Epithelial cell of prostate (primary cell): ENCODE data around the gene CCZ1B.
"Not testable (repeated sequence)": the region's sequence is repeated elsewhere in the genome, so short reads cannot be mapped to it uniquely, and the experiment has no call there.

Experiments used
- DNase-seq: peaks from one replicate; pipeline ENCODE4 v3.0.0-alpha.2; 2011; ENCODE audit warnings: low read depth, low spot score
- H3K27ac ChIP-seq: fragments of 450-650 bp; 2 replicates; pipeline ENCODE4 v1.5.1; 2017; ENCODE audit warnings: mild to moderate bottlenecking

The CCZ1B gene

GRCh38 chr7:6826151-6826550, at the start of gene CCZ1B:
Gene CCZ1B, minus strand, starts transcription at chr7:6826275. Its CDS starts 78 bp downstream, at chr7:6826197.
- not testable (repeated sequence) for DNase-seq, H3K27ac ChIP-seq

GRCh38 chr7:6875022-6875421, 48.9 kb upstream of the CCZ1B start:
- not testable (repeated sequence) for DNase-seq, H3K27ac ChIP-seq

GRCh38 chr7:6872246-6872945, 46.3 kb upstream of the CCZ1B start:
- DNase-seq = not testable (repeated sequence)

GRCh38 chr7:6871421-6872144, 45.5 kb upstream of the CCZ1B start:
- H3K27ac ChIP-seq = not testable (repeated sequence)
- peak; percentile 20 for DNase-seq

More at GRCh38 chr7:6872246-6872945, 46.3 kb upstream of the CCZ1B start:
- not testable (repeated sequence) for H3K27ac ChIP-seq

- DNase-seq, H3K27ac ChIP-seq: not testable (repeated sequence)
These were observed 38.7 kb upstream of the CCZ1B start for GRCh38 chr7:6864751-6865150.

DNA sequence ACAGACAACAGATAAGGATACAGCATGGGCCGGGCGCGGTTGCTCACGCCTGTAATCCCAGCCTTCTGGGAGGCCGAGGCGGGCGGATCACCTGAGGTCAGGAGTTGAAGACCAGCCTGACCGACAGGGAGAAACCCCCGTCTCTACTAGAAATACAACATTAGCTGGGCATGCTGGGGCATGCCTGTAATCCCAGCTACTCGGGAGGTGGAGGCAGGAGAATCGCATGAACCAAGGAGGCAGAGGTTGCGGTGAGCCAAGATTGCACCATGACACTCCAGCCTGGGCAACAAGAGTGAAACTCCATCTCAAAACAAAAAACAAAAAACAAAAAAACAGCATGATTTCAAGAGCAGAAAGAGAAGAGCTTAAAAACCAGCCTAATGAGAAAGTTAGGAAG, 38.1 kb upstream of the CCZ1B start:
- DNase-seq, H3K27ac ChIP-seq: not testable (repeated sequence)

DNA sequence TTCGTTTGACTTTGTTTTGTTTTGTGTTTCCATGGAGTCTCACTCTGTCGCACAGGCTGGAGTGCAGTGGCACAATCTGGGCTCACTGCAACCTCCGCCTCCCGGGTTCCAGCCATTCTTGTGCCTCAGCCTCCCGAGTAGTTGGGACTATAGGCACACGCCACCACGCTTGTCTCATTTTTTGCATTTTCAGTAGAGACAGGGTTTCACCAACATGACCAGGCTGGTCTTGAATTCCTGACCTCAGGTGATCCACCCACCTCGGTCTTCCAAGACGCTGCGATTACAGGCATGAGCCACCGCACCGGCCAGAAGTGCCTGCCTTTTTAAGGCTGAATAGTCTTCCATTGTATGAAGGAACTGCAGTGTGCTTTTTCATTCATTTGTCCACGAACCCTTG, 36.8 kb upstream of the CCZ1B start:
- H3K27ac ChIP-seq, DNase-seq: not testable (repeated sequence)

- H3K27ac ChIP-seq, DNase-seq: not testable (repeated sequence)
These were observed 31.7 kb upstream of the CCZ1B start for GRCh38 chr7:6857721-6858314.

- not testable (repeated sequence) for H3K27ac ChIP-seq, DNase-seq
These were observed 29.6 kb upstream of the CCZ1B start for GRCh38 chr7:6855563-6856131.

DNA sequence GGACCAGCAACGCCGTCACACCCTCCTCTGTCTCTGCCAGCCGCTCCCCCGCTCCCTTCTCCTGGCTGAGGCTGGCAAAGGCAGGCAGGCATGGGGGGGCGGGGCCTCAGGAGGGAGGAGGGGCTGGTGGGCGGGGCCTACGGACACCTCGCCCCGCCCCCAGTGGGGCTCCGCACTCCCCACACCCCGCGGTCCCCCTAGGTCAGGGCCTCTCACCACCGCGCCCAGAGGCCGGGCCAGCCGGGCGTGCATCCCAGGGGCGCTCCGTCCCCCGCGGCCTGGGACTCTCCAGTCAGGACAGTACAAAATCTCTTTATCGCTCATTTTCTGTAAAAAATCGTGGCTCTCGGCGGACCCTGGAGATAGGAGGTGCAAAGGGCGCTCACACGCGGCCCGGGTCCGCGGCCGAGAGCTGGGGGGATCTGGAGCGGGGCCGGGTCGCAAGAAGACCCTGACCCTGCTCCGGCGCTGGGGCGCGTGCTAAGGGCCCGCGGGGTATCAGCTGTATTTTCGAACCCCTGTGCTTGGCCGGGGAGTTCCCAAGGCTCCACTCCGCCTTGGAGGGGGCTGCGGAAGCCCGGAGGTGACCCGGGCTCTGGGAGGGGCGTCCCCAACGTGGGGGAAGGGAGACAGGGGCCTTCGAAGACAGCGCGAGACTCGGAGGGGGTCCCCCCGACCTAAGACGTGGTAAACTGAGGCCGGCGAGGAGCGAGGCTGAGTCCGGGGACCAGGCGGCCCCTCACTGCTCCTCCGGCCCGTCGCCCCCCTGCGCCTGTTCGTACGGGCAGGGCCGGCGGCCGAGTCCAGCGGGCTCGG, 28.9 kb upstream of the CCZ1B start:
- not testable (repeated sequence) for DNase-seq, H3K27ac ChIP-seq

DNA sequence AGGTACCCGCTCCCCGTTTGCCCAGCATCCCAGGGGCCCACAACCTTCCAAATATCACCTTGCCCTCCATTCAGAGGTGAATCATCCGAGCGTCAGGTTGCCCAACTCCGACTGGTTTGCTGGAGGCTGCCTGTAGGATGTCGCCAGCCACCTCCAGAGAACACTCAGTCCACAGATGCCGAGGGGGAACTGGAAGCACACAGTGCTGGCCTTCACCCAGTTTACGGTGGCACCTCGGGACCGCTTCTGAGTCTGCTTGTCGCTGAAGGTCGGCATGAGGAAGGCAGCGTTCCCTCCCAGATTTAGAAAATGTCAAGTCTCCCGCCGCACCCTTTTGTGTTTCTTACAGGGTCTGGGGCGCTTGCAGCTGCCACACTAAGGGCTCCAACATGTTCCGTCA, 27.6 kb upstream of the CCZ1B start:
- not testable (repeated sequence) for DNase-seq

GRCh38 chr7:6849127-6849526, 23.1 kb upstream of the CCZ1B start:
- H3K27ac ChIP-seq, DNase-seq: not testable (repeated sequence)

More for the DNA sequence above, 27.6 kb upstream of the CCZ1B start:
- not testable (repeated sequence) for H3K27ac ChIP-seq

DNA sequence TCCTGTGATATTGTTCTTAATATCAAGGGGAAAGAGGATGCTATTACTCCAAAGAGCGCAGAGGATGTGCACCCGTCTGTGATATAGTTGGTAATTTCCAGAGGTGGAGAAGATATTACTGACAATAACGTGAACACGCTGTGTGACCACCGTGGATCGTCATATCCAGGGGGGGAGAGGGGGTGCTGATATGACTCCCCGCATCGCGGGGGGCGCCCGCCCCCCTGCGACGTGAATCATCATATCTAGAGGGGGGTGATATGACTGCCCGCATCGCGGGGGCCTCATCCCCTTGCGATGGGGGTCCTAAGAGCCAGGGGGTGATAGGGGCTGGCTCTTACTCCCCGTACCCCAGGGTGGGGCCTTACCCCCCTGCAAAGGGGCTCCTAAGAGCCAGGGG, 21.7 kb upstream of the CCZ1B start:
- H3K27ac ChIP-seq, DNase-seq: not testable (repeated sequence)

DNA sequence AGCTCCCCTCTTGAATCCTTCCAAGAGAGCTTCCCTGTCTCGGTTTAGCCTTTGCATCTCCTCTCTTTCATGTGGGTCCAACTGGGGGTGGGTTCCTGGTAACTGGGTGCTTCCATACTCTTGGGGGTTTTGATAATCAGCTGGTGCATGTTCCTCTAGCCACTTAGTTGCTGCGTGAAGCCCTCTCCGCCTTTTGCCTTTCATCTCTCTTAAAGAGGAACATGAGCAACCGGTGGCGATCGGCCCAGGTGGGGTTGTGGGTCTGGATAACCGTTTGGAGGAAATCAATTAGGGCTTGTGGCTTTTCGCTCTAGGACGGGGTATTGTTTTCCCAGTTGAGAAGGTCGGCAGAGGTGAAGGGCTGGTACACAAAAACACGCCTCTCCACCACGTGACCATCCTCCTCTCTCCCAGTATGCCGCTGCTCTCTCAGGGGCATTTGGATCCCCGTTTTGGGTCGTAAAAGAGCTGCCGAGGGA, 19.9 kb upstream of the CCZ1B start:
- DNase-seq, H3K27ac ChIP-seq: not testable (repeated sequence)

GRCh38 chr7:6843654-6844053, 17.6 kb upstream of the CCZ1B start:
- not testable (repeated sequence) for H3K27ac ChIP-seq, DNase-seq

DNA sequence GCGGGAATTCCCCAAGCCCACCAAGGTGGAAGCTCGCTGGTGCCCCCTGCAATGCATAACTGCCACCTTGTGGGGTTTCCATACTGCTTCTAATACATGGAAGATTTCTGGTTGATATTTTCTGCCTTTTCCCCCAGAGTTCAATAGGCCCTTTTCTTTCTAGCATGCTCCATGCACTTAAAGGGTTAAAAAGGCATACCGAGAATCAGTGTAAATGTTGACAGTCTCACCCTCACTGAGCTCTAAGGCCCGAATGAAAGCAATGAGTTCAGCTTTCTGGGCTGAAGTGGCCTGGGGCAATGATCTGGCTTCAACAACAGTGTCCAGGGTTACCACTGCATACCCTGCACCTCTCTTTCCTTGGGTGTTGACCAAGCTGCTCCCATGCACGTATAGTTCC, 17.0 kb upstream of the CCZ1B start:
- peak overlapping the region; percentile 43 for H3K27ac ChIP-seq
- not testable (repeated sequence) for DNase-seq

DNA sequence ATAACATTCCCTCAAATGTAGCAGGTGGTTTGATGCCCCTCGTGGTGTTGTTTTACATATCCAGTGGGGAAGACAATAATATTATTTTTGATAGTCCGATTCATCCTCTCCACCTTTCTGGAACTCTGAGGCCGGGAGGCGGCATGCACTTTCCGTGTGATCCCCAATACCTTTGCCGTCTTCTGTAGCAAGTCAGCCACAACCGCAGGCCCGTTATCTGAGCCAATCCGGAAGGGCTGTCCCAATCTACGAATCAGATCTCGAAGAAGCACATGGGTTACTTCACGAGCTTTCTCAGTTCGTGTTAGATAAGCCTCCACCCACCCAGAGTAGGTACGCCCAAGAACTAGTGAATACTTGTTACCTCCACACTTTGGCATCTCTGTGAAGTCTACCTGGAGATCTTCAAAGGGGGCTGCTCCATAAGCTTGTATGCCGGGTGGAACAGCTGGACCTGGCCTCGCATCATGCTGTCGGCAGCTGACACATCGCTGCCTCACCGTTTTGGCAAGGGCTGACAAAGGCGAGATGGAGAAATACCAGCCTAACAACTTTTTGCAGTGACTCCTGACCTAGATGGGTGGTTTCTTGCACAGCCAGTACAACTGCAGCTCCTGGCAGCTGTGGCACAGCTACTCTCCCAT, 16.3 kb upstream of the CCZ1B start:
- DNase-seq = peak; percentile 83
- peak overlapping the region; percentile 43 for H3K27ac ChIP-seq

DNA sequence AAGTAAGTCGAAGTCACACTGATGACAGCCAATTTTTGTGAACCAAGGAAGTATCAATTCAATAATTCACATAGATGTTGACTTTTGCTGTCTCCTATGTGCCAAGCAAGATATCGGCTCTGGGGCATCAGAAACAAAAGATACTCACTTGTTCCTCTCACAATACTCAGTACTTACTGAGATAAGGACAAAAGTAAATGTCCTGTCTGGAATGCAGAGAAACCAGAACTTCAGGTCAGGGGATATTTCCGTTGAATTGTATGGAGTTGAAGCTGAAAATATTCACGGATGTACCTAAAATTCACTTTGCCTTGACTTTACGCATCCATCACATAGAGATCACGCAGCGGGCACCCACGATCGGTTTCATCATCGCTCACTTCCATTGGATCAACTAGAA, 11.0 kb upstream of the CCZ1B start:
- not testable (repeated sequence) for H3K27ac ChIP-seq, DNase-seq

- H3K27ac ChIP-seq, DNase-seq: not testable (repeated sequence)
These were observed 9.4 kb upstream of the CCZ1B start for GRCh38 chr7:6835521-6835920.
